K562 (cell line): ENCODE results near the gene HSPB1. TPM values are rescaled to one million over a fixed set of nuclear protein-coding genes. Genes with fewer than 3 reads are reported as not detected.
A peak's percentile ranks its signal among the peaks of the same experiment; 100 is the strongest.

Source experiments
- CXXC5 ChIP-seq: fragments of 250-450 bp; sonication (Bioruptor Pico); IDR thresholded peaks from 2 replicates; pipeline ENCODE4 v1.8.0; 2022; ENCODE audit warnings: inconsistent platforms, mild to moderate bottlenecking, moderate library complexity
- E2F6 ChIP-seq, 2 experiments: IDR thresholded peaks; 2 replicates each; pipeline ENCODE4 v1.6.1; 2011; ENCODE audit warnings: borderline replicate concordance in 1 of 2, control low read depth in 1 of 2, low read depth in 1 of 2, low read length in 1 of 2, mild to moderate bottlenecking in 1 of 2, mixed read lengths in 1 of 2, moderate library complexity in 1 of 2; ENCODE audit not compliant: insufficient read depth in 1 of 2, insufficient read length in 1 of 2, poor library complexity in 1 of 2, severe bottlenecking in 1 of 2; ENCODE audit errors: extremely low read depth in 1 of 2
- FOXM1 ChIP-seq, 2 experiments: fragments of 450-650 bp in 1 of 2; sonication (generic) in 1 of 2; formaldehyde crosslinking in 1 of 2; IDR thresholded peaks; 2 replicates each; pipeline versions ENCODE4 v1.6.1 to v1.9.0; 2017 to 2022; ENCODE audit warnings: low read depth in 2 of 2, mild to moderate bottlenecking in 2 of 2, missing genetic modification reagents in 1 of 2, moderate library complexity in 1 of 2
- GABPA ChIP-seq: fragments of 200-800 bp; sonication (Bioruptor generic); conservative IDR thresholded peaks from 2 replicates; pipeline ENCODE4 v1.6.1; 2016; ENCODE audit warnings: low read depth, missing genetic modification characterization, missing compliant biosample characterization
- MAFG ChIP-seq: fragments of 450-650 bp; conservative IDR thresholded peaks from 2 replicates; pipeline ENCODE4 v1.6.1; 2016; ENCODE audit warnings: missing genetic modification characterization, missing compliant biosample characterization
- NFIC ChIP-seq: fragments of 450-650 bp; IDR thresholded peaks from 2 replicates; pipeline ENCODE4 v1.6.1; 2017; ENCODE audit warnings: mild to moderate bottlenecking, inconsistent platforms
- PTRF ChIP-seq: fragments of 450-650 bp; IDR thresholded peaks from 2 replicates; pipeline ENCODE4 v1.6.1; 2016; ENCODE audit warnings: mild to moderate bottlenecking, missing genetic modification characterization, missing compliant biosample characterization
- RBM22 ChIP-seq: fragments of 200-400 bp; formaldehyde crosslinking; IDR thresholded peaks from 2 replicates; pipeline ENCODE4 v1.6.1; 2018; ENCODE audit warnings: low read length, low read depth; ENCODE audit not compliant: poor library complexity, severe bottlenecking
- STAT5B ChIP-seq: fragments of 250-450 bp; sonication (Bioruptor Pico); IDR thresholded peaks from 2 replicates; pipeline ENCODE4 v1.8.0; 2021; ENCODE audit warnings: mild to moderate bottlenecking, inconsistent platforms
- ZBTB11 ChIP-seq, 3 experiments: fragments of 200-800 bp in 1 of 3; fragments of 250-450 bp in 1 of 3; fragments of 450-650 bp in 1 of 3; sonication (Bioruptor Pico) in 1 of 3; sonication (Bioruptor generic) in 1 of 3; formaldehyde crosslinking in 1 of 3; IDR thresholded peaks; 2 replicates each; pipeline versions ENCODE4 v1.6.1 to v1.8.0; 2016 to 2022; ENCODE audit warnings: mild to moderate bottlenecking in 2 of 3, missing genetic modification characterization in 2 of 3, missing compliant biosample characterization in 1 of 3, moderate library complexity in 1 of 3
- ZKSCAN1 ChIP-seq: fragments of 150-350 bp; IDR thresholded peaks from 2 replicates; pipeline ENCODE4 v1.6.1; 2016; ENCODE audit warnings: low read depth, low read length
- ZNF3 ChIP-seq: fragments of 250-450 bp; sonication (Bioruptor Pico); IDR thresholded peaks from 2 replicates; pipeline ENCODE4 v1.5.0; 2021; ENCODE audit warnings: mild to moderate bottlenecking, moderate library complexity
- polyA plus RNA-seq, 8 experiments: library from polyadenylated mRNA; depleted of rRNA in 4 of 8; stranded (reverse) in 5 of 8; unstranded in 3 of 8; fragments of >200 nt; fragmentation: Nextera tagmentation in 2 of 8; fragmentation: Illumina TruSeq in 1 of 8; extraction: Ambion mirVana in 2 of 8; extraction: Trizol in 1 of 8; gene quantifications; 2 replicates each; pipeline versions ENCODE4 v1.2.1 to v1.2.3, GENCODE V29; 2011 to 2014; ENCODE audit warnings: inconsistent platforms in 1 of 8, missing spikeins in 1 of 8
- total RNA-seq, 7 experiments: library from RNA; depleted of rRNA in 6 of 7; stranded (reverse); fragments of >200 nt in 6 of 7; fragmentation: Illumina TruSeq in 2 of 7; extraction: Trizol in 2 of 7; gene quantifications; 2 replicates each; pipeline versions ENCODE4 v1.2.1 to v1.2.3, GENCODE V29; 2011 to 2021; ENCODE audit warnings: low replicate concordance in 1 of 7
- TF ChIP-seq, protein P1 (sequence below), 2 experiments: fragments of 150-350 bp in 1 of 2; IDR thresholded peaks; 2 replicates each; pipeline ENCODE4 v1.6.1; 2012 to 2016; ENCODE audit warnings: low read depth in 2 of 2, low read length in 2 of 2, mild to moderate bottlenecking in 1 of 2, moderate library complexity in 1 of 2
- TF ChIP-seq, protein P2 (sequence below): fragments of 250-450 bp; sonication (Bioruptor Pico); IDR thresholded peaks from 2 replicates; pipeline ENCODE4 v1.5.1; 2021; ENCODE audit warnings: mild to moderate bottlenecking

HSPB1 gene
- total and polyA plus RNA-seq, 9 of the 15 experiments (the other 6 are each of a cell fraction or from before 2014, with no cell fraction given) = 27.1 to 522 (median 138) TPM

GRCh38 chr7:76302347-76303201 is at the start of gene HSPB1 (continued):
- TF ChIP-seq RBM22 = peak; percentile 50
- TF ChIP-seq STAT5B (CRISPR knock-in tag) = no peak
- TF ChIP-seq PTRF = no peak
- TF ChIP-seq ZBTB11 (CRISPR knock-in tag; IDR thresholded peaks at IDR 0.05) = no peak
- TF ChIP-seq E2F6 (IDR thresholded peaks at IDR 0.05; ENCODE audit: borderline replicate concordance in 1 of 2, extremely low read depth in 1 of 2, insufficient read depth in 1 of 2, insufficient read length in 1 of 2, low read depth in 1 of 2, low read length in 1 of 2, poor library complexity in 1 of 2, severe bottlenecking in 1 of 2) = peak; percentile 34 to 77
- no peak for TF ChIP-seq MAFG (tag)
- TF ChIP-seq FOXM1 (IDR thresholded peaks at IDR 0.05; ENCODE audit: low read depth) = peak; percentile 30; the same call in 1 of the 2 replicates
- peak; percentile 12; the same call in 1 of the 2 replicates for TF ChIP-seq FOXM1 (CRISPR knock-in tag; IDR thresholded peaks at IDR 0.05; ENCODE audit: low read depth)
- TF ChIP-seq, protein P1, sequence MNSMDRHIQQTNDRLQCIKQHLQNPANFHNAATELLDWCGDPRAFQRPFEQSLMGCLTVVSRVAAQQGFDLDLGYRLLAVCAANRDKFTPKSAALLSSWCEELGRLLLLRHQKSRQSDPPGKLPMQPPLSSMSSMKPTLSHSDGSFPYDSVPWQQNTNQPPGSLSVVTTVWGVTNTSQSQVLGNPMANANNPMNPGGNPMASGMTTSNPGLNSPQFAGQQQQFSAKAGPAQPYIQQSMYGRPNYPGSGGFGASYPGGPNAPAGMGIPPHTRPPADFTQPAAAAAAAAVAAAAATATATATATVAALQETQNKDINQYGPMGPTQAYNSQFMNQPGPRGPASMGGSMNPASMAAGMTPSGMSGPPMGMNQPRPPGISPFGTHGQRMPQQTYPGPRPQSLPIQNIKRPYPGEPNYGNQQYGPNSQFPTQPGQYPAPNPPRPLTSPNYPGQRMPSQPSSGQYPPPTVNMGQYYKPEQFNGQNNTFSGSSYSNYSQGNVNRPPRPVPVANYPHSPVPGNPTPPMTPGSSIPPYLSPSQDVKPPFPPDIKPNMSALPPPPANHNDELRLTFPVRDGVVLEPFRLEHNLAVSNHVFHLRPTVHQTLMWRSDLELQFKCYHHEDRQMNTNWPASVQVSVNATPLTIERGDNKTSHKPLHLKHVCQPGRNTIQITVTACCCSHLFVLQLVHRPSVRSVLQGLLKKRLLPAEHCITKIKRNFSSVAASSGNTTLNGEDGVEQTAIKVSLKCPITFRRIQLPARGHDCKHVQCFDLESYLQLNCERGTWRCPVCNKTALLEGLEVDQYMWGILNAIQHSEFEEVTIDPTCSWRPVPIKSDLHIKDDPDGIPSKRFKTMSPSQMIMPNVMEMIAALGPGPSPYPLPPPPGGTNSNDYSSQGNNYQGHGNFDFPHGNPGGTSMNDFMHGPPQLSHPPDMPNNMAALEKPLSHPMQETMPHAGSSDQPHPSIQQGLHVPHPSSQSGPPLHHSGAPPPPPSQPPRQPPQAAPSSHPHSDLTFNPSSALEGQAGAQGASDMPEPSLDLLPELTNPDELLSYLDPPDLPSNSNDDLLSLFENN (IDR thresholded peaks at IDR 0.05; ENCODE audit: low read depth in 2 of 2, low read length in 2 of 2) = peak in 1 of 2 experiments; percentile 10; a peak in 1 of 4 replicates
- no peak for TF ChIP-seq ZNF3
- TF ChIP-seq, protein P2, sequence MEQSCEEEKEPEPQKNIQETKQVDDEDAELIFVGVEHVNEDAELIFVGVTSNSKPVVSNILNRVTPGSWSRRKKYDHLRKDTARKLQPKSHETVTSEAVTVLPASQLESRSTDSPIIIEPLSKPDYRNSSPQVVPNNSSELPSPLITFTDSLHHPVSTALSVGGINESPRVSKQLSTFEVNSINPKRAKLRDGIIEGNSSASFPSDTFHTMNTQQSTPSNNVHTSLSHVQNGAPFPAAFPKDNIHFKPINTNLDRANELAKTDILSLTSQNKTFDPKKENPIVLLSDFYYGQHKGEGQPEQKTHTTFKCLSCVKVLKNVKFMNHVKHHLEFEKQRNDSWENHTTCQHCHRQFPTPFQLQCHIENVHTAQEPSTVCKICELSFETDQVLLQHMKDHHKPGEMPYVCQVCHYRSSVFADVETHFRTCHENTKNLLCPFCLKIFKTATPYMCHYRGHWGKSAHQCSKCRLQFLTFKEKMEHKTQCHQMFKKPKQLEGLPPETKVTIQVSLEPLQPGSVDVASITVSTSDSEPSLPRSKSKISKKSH (CRISPR knock-in tag) = no peak
- no peak for TF ChIP-seq GABPA
- no peak for TF ChIP-seq ZKSCAN1
- TF ChIP-seq CXXC5 (CRISPR knock-in tag) = peak; percentile 59
- peak; percentile 86 for TF ChIP-seq NFIC
